Head of caudate nucleus (tissue), 42 donors: ENCODE results near the gene INTS15.

Experiments used
- DNase-seq, 42 donors: peaks; one replicate each; pipeline versions ENCODE4 v3.0.0 to v3.0.0-alpha.2; 2020 to 2021; ENCODE audit warnings: mixed read lengths in 7 of 42
- intact Hi-C: fragments of 100-400 bp; cut with DNase I; formaldehyde crosslinking; loops from one replicate; pipeline ENCODE4 v1.15.0; 2022

The INTS15 gene

DNA sequence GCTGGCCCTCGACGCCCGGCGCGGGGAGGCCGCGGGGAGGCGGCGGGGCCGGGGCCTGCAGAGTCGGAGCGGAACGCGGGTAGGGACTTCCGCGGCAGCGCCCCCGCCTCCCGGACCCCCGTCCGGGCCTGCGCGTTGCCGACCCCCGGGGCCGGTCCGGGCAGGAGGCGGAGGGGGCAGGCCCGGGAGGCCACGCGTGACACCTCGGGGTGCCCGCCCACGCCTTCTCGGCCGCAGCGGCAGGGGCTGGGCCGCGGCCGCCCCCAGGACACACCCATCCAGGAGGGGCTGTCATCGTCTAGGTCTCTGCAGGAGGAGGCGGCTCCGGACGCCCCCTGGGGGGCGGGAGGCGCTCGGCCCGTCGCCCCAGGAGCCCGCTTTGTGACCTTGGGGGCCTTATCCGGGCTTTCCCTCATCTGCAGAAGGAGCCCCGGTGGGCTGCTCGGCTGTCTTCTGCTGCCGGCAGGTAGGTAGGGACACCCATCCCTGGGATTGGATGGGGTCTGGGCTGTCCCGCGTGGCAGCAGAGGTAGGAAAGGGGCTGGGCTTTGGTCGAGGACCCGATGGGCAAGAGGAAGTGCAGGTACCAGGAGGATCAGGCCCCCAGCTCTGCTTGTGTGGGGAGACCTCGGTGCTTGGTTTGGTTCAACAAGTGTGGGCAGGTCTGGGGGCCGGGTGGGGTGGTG, 47.9 kb downstream of the INTS15 start:
- peak in 1 of 42 donors; percentile 18 for DNase-seq
- intact Hi-C loops, result loop anchor here (5.0 kb wide), 1 partner anchor 45 kb away; the partner anchor contains the start of gene INTS15

DNA sequence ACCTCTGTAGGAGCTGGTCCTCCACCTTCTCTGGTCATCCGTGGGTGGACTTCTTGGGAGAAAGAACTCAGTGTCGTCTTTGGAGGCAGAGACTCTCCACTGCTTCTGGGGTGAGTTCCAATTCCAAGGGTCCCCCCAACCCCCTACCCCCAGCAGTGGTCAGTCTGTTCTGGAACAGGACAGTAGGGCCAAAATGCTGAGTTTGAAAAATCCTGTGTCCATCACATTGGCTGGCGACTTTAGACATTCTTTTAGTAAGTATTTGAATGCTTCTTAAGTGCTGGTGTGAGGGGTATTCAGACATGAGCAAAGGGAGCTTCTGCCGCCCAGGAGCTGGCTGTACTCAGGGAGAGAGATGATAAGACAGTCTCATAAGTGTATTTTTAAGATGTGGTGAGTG, 49.2 kb downstream of the INTS15 start:
- intact Hi-C loops, result loop anchor here (5.0 kb wide), 1 partner anchor 47 kb away; the partner anchor contains the start of gene INTS15
- DNase-seq, result no peak

DNA sequence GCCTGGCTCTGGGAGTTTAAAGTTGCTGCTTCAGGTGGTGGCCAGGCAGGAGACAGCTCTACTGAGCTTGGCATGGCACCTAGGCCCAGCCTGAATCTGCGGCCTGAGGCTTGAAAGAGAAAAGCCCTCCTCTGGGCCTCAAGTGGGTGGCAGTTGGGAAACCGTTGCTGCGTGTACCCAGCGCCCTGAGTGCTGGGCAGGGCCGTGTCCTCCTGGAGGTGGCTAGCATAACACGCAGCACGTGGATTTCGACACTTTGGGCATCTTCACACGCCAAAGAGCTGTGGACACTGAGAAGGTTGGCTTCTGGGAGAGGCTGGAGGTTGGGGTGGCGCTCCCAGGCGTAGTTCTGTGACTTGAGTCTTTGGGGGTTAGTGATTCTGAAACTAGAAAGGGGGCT, 49.8 kb downstream of the INTS15 start:
- intact Hi-C loops, result loop anchor here (5.0 to 10.0 kb wide), 2 partner anchors 47 to 65 kb away; partner anchors contain the start of genes INTS15 and ZNF12
- no peak for DNase-seq

DNA sequence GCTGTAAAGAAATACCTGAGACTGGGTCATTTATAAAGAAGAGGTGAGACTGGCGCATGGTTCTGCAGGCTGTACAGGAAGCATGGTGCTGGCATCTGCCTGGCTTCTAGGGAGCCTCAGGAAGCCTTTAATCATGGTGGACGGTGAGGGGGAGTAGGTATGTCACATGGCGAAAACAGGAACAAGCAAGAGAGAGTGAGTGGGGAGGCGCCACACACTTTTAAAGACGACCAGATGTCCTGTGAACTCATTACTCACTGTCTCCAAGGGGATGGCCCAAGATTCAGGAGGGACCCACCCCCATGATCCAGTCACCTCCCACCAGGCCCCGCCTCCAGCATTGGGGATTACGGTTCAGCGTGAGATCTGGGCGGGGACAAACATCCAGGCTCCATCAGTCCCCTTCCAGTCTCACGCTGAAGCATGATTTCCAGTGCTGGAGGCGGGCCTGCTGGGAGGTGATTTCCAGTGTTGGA, 50.5 kb downstream of the INTS15 start:
- DNase-seq, result no peak
- intact Hi-C loops, result loop anchor here (10.0 kb wide), 1 partner anchor 65 kb away; the partner anchor contains the start of gene ZNF12

DNA sequence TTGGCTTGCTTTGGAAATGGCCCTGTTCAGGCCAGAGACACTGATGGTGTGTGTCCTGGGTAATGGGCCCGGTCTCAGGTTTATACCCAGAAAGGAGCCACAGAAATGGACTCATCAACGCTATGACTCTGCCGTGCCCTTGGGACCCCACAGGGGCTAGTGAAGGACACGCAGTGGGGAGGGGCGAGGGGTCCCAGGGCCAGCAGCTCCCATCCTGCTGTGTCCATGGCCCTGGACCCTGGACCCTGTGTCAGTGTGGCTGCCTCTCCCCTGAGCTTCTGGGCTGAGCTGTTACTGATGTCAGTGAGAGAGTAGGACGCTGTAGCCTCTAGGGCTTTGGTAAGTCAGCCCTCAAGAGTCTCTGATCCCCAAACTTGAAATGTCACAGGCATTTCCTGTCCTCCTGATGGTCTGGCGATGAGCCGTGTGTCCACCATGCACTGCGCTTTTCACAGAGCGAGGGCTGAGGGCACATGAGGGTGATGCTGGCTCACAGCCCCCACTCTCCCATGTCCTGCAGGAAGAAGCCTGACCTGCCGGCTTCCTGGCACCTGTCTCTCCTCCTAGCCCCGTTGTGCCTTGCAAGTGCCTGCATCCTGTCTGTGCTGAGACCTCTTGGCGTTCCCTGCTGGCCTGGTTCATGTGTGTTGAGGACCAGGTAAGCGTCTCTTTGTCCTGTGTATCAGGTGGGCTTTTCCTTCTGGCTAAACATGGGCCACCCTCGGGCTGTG, 51.6 kb downstream of the INTS15 start:
- DNase-seq, result no peak
- intact Hi-C loops, result loop anchor here (10.0 kb wide), 1 partner anchor 63 kb away; the partner anchor contains the start of gene ZNF12

DNA sequence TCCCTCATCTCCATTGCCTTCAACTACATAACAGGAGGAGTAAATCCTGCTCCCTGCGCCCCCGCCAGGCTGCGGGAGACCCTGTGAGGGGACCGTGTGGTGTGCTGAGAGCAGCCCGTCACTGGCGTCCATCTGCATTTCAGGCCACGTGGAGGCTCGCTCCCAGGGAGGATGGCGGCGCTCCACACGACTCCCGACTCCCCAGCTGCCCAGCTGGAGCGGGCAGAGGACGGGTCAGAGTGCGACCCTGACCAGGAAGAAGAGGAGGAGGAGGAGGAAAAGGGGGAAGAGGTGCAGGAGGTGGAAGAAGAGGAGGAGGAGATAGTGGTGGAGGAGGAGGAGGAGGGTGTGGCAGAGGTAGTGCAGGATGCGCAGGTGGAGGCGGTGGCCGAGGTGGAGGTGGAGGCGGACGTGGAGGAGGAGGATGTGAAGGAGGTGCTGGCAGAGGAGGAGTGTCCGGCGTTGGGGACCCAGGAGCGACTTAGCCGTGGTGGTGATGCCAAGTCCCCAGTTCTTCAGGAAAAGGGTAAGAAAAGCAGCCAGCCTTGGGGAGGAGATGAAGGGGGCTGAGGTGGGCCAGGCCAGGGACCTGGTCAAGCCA, 52.5 kb downstream of the INTS15 start:
- intact Hi-C loops, result loop anchor here (10.0 kb wide), 1 partner anchor 62 kb away; the partner anchor contains the start of gene ZNF12
- DNase-seq, result no peak

DNA sequence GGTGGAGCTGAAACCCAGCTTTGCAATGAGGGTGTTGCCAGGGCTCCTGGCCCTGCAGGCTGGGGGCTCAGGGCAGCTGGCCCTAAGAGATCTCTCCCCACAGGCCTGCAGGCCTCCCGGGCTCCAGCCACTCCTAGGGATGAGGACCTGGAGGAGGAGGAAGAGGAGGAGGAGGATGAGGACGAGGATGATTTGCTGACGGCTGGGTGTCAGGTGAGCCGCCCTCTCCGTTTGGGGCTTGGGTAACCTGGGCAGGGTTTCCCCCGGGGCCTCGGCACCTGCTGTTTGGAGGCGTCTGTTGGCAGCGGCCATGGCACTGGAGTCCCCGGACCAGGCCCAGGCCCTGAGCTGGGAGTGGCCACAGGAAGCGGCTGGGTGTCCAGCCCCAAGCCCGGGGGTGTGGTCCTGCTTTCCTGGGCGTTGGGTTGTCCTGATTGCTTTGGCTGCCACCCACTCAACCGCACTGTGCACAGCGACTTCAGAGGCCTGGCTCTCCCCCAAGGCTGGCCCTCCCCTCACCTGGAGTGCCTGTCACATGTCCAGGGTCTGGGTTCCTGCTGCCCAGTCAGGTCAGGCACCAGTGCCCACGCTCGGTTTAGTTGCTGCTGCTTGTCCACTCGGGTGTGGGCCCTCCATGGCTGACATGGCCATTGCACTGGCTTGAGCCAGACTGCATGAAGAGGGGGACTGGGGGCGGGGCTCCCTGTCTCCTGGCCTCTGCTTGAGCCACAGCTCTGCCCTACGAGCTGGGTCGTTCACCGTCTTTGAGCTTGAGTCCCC, 53.2 kb downstream of the INTS15 start:
- no peak for DNase-seq
- intact Hi-C loops, result loop anchor here (10.0 kb wide), 1 partner anchor 62 kb away; the partner anchor contains the start of gene ZNF12

DNA sequence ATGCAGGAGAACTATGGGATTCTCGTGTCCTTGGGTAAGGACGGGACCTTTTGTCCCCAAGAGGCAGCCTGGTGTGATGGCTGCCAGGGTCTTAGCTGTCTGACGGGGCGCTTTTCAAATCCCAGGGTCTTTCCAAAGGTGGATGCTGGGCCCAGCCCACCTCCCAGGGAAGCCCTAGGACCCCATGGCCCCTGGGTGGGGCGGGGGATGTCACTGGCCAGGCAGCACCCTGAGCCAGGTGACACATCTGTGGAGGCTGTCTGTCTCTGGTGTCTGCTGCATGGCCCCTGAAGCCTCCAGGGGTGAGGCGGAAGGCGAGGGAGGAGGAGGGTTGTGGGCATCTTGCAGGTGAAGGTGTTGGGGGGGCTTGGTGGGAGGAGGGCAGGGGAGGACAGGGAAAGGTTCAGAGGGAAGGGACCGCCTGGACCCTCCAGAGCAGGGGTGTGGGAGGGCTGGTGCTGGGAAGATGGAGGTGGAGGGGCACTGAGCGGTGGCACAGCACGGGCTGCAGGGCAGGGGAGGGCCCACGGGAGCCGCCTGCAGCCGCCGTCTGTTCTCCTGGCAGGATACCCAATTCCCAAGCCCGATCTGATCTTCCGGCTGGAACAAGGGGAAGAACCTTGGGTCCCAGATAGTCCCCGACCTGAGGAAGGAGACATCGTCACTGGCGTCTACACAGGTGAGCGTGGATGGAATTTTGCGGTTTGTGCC, 54.2 kb downstream of the INTS15 start:
- DNase-seq, result no peak
- intact Hi-C loops, result loop anchor here (10.0 kb wide), 1 partner anchor 61 kb away; the partner anchor contains the start of gene ZNF12

DNA sequence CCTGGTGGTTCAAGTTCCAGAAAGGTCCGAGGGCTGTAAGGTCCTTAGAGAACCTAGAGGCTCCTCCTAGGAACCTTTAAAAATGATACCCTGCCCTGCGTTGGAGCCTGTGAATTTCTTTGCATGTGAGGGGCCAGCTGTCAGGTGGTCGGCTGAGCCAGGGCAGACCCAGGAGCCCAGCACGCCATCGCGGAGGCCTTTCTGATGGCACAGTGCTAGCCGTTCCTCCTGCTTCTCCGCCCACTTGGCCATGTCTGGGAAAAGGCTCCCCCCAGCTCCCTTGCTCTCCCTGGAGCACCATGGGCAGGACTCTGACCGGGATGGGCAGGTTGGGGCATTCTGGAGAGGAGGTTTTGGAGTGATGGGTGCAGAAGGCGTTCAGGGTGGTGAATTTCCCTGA, 54.9 kb downstream of the INTS15 start:
- intact Hi-C loops, result loop anchor here (10.0 kb wide), 1 partner anchor 60 kb away; the partner anchor contains the start of gene ZNF12
- DNase-seq, result no peak

DNA sequence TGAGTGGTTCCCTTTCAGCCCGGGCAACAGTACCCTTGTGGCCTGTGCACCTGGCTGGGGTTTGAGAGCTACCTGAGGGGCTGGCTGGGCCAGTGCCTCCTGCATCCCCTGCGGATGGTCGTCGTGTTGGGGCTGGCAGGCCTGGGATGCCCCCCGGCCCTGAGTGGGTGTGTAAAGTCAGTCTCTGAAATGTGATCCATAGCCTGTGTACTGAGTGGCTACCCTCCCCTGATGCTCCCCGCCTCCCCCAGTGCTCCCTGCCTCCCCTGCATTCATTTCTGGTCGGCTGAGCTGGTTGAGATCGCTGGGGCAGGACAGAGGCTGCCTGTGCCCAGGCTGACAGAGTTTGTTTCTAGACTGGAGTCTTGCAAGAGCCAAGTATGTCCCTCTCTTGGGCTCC, 56.6 kb downstream of the INTS15 start:
- intact Hi-C loops, result loop anchor here (10.0 kb wide), 1 partner anchor 58 kb away; the partner anchor contains the start of gene ZNF12
- DNase-seq, result no peak

DNA sequence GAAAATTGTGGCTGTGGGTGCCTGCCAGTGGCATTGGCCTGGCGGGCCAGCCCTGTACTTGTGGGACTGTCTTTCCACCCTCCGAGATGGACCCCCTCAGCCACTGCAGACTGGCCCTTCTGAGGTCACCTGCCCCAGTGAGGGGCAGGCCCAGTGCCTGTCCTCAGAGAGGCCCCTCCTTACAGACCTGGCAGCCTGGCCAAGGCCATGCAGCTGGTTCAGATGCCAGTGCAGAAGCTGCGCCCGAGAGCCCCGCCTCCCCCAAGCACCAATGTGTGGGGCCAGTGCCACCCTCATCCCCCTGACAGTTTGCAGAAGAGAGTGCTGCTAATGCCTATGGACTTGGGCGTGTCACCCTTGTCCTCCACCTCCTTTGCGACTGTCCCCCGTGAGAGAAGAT, 57.3 kb downstream of the INTS15 start:
- no peak for DNase-seq
- intact Hi-C loops, result loop anchor here (10.0 kb wide), 1 partner anchor 58 kb away; the partner anchor contains the start of gene ZNF12

DNA sequence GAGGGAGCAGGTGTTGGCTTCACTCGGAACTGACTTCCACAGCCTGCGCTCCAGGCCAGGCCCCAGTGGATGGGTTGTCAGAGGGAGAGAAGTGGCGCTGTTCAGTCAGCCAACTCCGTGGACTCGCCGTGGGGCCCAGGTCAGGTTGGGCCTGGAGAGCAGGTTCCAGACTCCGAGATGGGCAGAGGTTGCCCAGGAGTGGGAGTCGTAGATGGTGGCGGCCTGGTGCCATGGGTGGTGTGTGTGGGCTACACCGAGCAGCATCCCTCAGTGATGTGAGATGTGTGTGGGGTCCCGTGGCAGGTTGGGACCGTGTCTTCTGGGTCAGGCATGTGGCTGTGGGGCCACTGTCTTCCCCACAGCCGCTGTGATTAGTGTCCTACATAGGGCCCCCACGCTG, 57.7 kb downstream of the INTS15 start:
- intact Hi-C loops, result loop anchor here (10.0 kb wide), 1 partner anchor 57 kb away; the partner anchor contains the start of gene ZNF12
- DNase-seq, result no peak

DNA sequence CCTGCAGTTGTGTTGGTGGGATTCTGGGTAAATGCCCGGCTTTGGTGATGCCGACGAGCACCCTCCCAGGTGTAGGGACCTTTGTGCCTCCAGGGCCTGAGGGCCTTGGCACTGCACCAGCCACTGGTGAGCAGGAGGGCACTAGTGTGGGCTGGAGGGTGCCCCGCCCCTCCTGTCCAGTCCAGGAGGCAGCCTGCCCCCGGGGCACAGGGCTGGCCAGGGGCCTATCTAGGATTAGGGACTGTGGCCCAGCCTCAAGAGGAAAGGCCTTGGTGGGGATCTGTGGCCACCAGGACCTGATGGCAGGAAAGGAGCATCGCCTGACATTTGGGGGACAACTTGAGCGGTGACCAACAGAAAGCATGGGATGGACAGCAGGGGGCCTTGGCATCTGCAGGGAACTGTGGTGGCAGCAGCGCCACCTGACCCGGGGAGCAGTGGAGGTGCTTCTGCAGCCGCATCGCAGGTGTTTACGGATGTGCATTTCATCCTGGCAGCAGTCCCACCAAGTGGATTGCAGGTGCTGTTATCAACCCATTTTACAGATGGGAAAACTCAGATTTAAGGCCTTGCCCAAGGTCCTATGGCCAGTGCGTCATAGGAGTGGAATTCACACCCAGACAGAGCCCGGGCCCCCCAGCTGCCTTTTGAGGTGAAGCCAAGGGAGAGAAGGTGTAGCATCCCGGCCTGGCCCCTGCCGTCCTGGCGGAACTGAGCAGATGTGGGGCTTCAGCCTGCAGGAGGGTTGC, 58.4 kb downstream of the INTS15 start:
- intact Hi-C loops, result loop anchor here (10.0 kb wide), 1 partner anchor 57 kb away; the partner anchor contains the start of gene ZNF12
- peak in 2 of 42 donors; percentile 3 to 19 for DNase-seq

DNA sequence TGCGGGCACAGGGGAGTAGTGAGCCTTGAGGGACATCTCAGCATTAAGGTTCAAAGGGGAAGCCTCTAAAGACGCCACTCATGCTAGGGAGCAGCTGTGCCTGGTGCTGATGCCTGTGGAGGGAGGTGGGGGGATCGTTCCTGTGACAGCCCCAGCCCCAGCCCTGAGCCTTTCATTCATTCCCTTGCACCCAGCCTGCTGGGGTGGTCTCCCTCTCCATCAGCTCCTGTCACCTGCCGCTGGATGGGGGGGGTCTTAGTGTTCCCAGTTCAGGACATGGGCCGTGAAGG, 58.9 kb downstream of the INTS15 start:
- intact Hi-C loops, result loop anchor here (10.0 kb wide), 1 partner anchor 56 kb away; the partner anchor contains the start of gene ZNF12
- peak in 1 of 42 donors; percentile 18 for DNase-seq

DNA sequence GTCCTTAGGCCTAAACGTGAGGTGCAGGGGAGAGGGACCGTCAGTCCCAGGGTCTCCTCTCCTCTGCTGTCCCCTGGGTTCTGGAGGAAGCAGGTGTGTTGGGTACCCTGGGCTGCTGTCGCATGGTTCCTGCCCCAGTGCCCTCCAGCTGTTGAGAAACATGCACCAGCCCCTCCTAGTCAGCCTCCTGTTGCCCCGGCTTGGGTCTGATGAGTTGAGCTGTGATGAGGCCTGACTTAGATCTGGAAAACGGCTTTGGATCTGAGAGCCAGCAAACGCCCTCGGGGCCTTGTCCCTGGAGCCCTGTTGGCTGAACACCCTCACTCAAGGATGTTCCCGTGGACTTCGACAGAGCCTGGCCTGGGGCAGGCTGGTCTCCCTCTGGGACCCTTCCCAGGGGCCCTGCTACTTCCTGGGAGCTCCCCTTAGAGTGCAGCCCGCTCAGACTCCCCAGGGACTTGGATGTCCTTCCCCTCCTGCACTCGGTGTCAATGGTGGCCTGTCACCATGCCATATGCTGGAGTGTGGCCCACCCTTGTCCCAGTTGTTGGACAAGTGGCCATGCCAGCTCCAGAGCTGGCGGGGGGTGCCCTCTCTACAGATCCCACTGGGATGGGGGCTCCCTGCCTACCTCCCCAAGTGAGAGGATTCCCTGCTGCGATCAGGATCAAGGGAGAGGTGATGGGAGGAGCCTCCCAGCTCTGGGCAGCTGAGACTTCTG, 59.6 kb downstream of the INTS15 start:
- DNase-seq, result peak in 4 of 42 donors; percentile 1 to 20 (median 8)
- intact Hi-C loops, result loop anchor here (10.0 kb wide), 1 partner anchor 55 kb away; the partner anchor contains the start of gene ZNF12

DNA sequence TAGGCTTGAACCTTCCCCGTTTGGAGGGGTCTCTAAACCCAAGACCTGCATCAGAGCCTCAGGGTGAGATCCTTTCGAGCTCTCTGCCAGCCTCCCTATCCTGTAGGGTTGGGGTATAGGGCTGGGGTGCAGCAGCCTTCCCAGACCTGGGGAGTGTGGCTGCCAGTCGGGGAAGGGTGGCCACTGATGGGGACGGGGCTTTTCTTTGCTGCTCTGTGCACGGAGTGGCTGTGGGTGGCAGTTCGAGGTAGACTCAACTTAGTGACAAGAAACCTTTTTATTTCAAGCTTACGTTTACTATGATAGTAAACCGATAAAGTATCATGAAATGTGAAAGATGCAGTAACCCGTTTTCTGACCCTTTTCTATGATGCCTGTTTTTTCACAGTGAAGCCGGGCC, 60.3 kb downstream of the INTS15 start:
- DNase-seq, result peak in 2 of 42 donors; percentile 2 to 6
- intact Hi-C loops, result no loop called here
